Memory B cell (primary cell): ENCODE results near the gene REV3L.
"Not testable (repeated sequence)": the region's sequence is repeated elsewhere in the genome, so short reads cannot be mapped to it uniquely, and the experiment has no call there.

Experiments used
- ATAC-seq: fragments of 150-1000 bp; cut with Tn5 transposase; 2 replicates; pipeline ENCODE4 v1.10.0; 2021; ENCODE audit warnings: low read depth, mild to moderate bottlenecking, moderate library complexity
- DNase-seq, 2 donors: peaks; one replicate each; pipeline ENCODE4 v3.0.0; 2022; ENCODE audit warnings: low spot score in 2 of 2
- H3K27ac Mint-ChIP-seq: one replicate; pipeline ENCODE4 v1.8.0; 2022; ENCODE audit warnings: mild to moderate bottlenecking, moderate library complexity, mixed read lengths
- H3K27me3 Mint-ChIP-seq: one replicate; pipeline ENCODE4 v1.8.0; 2022; ENCODE audit warnings: mixed read lengths
- H3K36me3 Mint-ChIP-seq: one replicate; pipeline ENCODE4 v1.8.0; 2022; ENCODE audit warnings: mild to moderate bottlenecking, mixed read lengths
- H3K4me1 Mint-ChIP-seq: one replicate; pipeline ENCODE4 v1.8.0; 2022; ENCODE audit warnings: mixed read lengths
- H3K4me3 Mint-ChIP-seq: one replicate; pipeline ENCODE4 v1.8.0; 2022; ENCODE audit warnings: mild to moderate bottlenecking, moderate library complexity, mixed read lengths
- H3K9me3 Mint-ChIP-seq: one replicate; pipeline ENCODE4 v1.8.0; 2022; ENCODE audit warnings: mixed read lengths

The REV3L gene

GRCh38 chr6:111329882-111330633, 153.0 kb downstream of the REV3L start:
- Mint-ChIP-seq H3K9me3 (no peaks in the 10 kb centered on the region), H3K4me3 (no peak overlapping the region), H3K4me1 (no peaks in the 10 kb centered on the region), H3K27ac (no peak overlapping the region), H3K27me3 (no peaks in the 10 kb centered on the region), H3K36me3 (peaks cover 19% of the 10 kb centered on the region)
- no peak for DNase-seq
- no peak for ATAC-seq

GRCh38 chr6:111326563-111326962, 156.5 kb downstream of the REV3L start:
- ATAC-seq (no peak), DNase-seq (no peak)
- no peaks in the 10 kb centered on the region for H3K9me3 Mint-ChIP-seq
- no peak overlapping the region for H3K4me3 Mint-ChIP-seq
- peaks cover 21% of the 10 kb centered on the region for H3K36me3 Mint-ChIP-seq
- no peak overlapping the region for H3K27ac Mint-ChIP-seq
- no peaks in the 10 kb centered on the region for H3K27me3 Mint-ChIP-seq
- H3K4me1 Mint-ChIP-seq: no peaks in the 10 kb centered on the region

GRCh38 chr6:111322145-111322544, 160.9 kb downstream of the REV3L start:
- peaks cover 19% of the 10 kb centered on the region for H3K36me3 Mint-ChIP-seq
- no peaks in the 10 kb centered on the region for H3K27me3 Mint-ChIP-seq
- no peak for ATAC-seq
- H3K9me3 Mint-ChIP-seq: no peaks in the 10 kb centered on the region
- no peak overlapping the region for H3K27ac Mint-ChIP-seq
- H3K4me3 Mint-ChIP-seq: no peak overlapping the region
- H3K4me1 Mint-ChIP-seq: no peaks in the 10 kb centered on the region
- DNase-seq: no peak

- H3K4me1 Mint-ChIP-seq, ATAC-seq, DNase-seq, H3K4me3 Mint-ChIP-seq, H3K27me3 Mint-ChIP-seq, H3K27ac Mint-ChIP-seq, H3K9me3 Mint-ChIP-seq: not testable (repeated sequence)
- H3K36me3 Mint-ChIP-seq: peaks cover 30% of the 10 kb centered on the region
Observed at GRCh38 chr6:111307950-111308349, 175.1 kb downstream of the REV3L start.

- Mint-ChIP-seq H3K27me3 (no peaks in the 10 kb centered on the region), H3K36me3 (peaks cover 30% of the 10 kb centered on the region), H3K4me1 (no peaks in the 10 kb centered on the region), H3K4me3 (no peak overlapping the region), H3K9me3 (no peaks in the 10 kb centered on the region), H3K27ac (no peak overlapping the region)
- ATAC-seq: no peak
- DNase-seq: no peak
Observed at GRCh38 chr6:111307275-111307858, 175.7 kb downstream of the REV3L start.

GRCh38 chr6:111306104-111306888, 176.7 kb downstream of the REV3L start:
- H3K27me3 Mint-ChIP-seq: no peaks in the 10 kb centered on the region
- peak overlapping the region; percentile 10 for H3K27ac Mint-ChIP-seq
- H3K4me3 Mint-ChIP-seq: no peak overlapping the region
- DNase-seq (no peak), ATAC-seq (no peak)
- H3K36me3 Mint-ChIP-seq: peaks cover 28% of the 10 kb centered on the region
- no peaks in the 10 kb centered on the region for H3K4me1 Mint-ChIP-seq
- H3K9me3 Mint-ChIP-seq: no peaks in the 10 kb centered on the region

GRCh38 chr6:111301946-111302345, 181.1 kb downstream of the REV3L start:
- no peaks in the 10 kb centered on the region for H3K4me1 Mint-ChIP-seq
- H3K27ac Mint-ChIP-seq: peak overlapping the region; percentile 50
- DNase-seq: no peak
- peaks cover 3% of the 10 kb centered on the region for H3K9me3 Mint-ChIP-seq
- no peak overlapping the region for H3K4me3 Mint-ChIP-seq
- H3K27me3 Mint-ChIP-seq: no peaks in the 10 kb centered on the region
- peaks cover 25% of the 10 kb centered on the region for H3K36me3 Mint-ChIP-seq
- ATAC-seq: no peak

- not testable (repeated sequence) for H3K27me3 Mint-ChIP-seq, H3K4me3 Mint-ChIP-seq, H3K9me3 Mint-ChIP-seq, ATAC-seq, DNase-seq, H3K27ac Mint-ChIP-seq, H3K4me1 Mint-ChIP-seq
- H3K36me3 Mint-ChIP-seq: peaks cover 22% of the 10 kb centered on the region
Observed at GRCh38 chr6:111300938-111301800, 181.8 kb downstream of the REV3L start.

GRCh38 chr6:111297776-111298175, 185.2 kb downstream of the REV3L start:
- H3K27ac Mint-ChIP-seq: peak overlapping the region; percentile 26
- peaks cover 21% of the 10 kb centered on the region for H3K36me3 Mint-ChIP-seq

GRCh38 chr6:111294374-111294967, 188.5 kb downstream of the REV3L start:
- Mint-ChIP-seq H3K4me1 (peaks cover 7% of the 10 kb centered on the region), H3K27ac (no peak overlapping the region), H3K9me3 (no peaks in the 10 kb centered on the region), H3K4me3 (no peak overlapping the region), H3K36me3 (peaks cover 2% of the 10 kb centered on the region), H3K27me3 (no peaks in the 10 kb centered on the region)
- no peak for ATAC-seq
- no peak for DNase-seq

More at GRCh38 chr6:111297776-111298175, 185.2 kb downstream of the REV3L start:
- ATAC-seq (no peak), DNase-seq (no peak)
- H3K4me3 Mint-ChIP-seq: no peak overlapping the region
- H3K4me1 Mint-ChIP-seq: no peaks in the 10 kb centered on the region
- no peaks in the 10 kb centered on the region for H3K27me3 Mint-ChIP-seq
- H3K9me3 Mint-ChIP-seq: peaks cover 3% of the 10 kb centered on the region

GRCh38 chr6:111291336-111292259, 191.4 kb downstream of the REV3L start:
- no peak for DNase-seq
- Mint-ChIP-seq H3K4me3 (no peak overlapping the region), H3K27me3 (no peaks in the 10 kb centered on the region), H3K27ac (peak overlapping the region; percentile 24), H3K36me3 (peaks cover 7% of the 10 kb centered on the region), H3K9me3 (no peaks in the 10 kb centered on the region), H3K4me1 (peaks cover 9% of the 10 kb centered on the region)
- ATAC-seq: no peak

GRCh38 chr6:111290689-111291335, 192.2 kb downstream of the REV3L start:
- not testable (repeated sequence) for H3K27me3 Mint-ChIP-seq, H3K9me3 Mint-ChIP-seq, H3K4me1 Mint-ChIP-seq, H3K36me3 Mint-ChIP-seq, DNase-seq, H3K4me3 Mint-ChIP-seq
- ATAC-seq: peak; percentile 48
- H3K27ac Mint-ChIP-seq: peak overlapping the region; percentile 24
